GDM1 (cell line): ENCODE measurements around the gene ELP2.
"Not testable (repeated sequence)": the region's sequence is repeated elsewhere in the genome, so short reads cannot be mapped to it uniquely, and the experiment has no call there.

Experiments used
- DNase-seq: peaks from one replicate; lab custom pipeline; 2025; lab: John Stamatoyannopoulos, UW

Gene ELP2, protein sequence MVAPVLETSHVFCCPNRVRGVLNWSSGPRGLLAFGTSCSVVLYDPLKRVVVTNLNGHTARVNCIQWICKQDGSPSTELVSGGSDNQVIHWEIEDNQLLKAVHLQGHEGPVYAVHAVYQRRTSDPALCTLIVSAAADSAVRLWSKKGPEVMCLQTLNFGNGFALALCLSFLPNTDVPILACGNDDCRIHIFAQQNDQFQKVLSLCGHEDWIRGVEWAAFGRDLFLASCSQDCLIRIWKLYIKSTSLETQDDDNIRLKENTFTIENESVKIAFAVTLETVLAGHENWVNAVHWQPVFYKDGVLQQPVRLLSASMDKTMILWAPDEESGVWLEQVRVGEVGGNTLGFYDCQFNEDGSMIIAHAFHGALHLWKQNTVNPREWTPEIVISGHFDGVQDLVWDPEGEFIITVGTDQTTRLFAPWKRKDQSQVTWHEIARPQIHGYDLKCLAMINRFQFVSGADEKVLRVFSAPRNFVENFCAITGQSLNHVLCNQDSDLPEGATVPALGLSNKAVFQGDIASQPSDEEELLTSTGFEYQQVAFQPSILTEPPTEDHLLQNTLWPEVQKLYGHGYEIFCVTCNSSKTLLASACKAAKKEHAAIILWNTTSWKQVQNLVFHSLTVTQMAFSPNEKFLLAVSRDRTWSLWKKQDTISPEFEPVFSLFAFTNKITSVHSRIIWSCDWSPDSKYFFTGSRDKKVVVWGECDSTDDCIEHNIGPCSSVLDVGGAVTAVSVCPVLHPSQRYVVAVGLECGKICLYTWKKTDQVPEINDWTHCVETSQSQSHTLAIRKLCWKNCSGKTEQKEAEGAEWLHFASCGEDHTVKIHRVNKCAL

DNA sequence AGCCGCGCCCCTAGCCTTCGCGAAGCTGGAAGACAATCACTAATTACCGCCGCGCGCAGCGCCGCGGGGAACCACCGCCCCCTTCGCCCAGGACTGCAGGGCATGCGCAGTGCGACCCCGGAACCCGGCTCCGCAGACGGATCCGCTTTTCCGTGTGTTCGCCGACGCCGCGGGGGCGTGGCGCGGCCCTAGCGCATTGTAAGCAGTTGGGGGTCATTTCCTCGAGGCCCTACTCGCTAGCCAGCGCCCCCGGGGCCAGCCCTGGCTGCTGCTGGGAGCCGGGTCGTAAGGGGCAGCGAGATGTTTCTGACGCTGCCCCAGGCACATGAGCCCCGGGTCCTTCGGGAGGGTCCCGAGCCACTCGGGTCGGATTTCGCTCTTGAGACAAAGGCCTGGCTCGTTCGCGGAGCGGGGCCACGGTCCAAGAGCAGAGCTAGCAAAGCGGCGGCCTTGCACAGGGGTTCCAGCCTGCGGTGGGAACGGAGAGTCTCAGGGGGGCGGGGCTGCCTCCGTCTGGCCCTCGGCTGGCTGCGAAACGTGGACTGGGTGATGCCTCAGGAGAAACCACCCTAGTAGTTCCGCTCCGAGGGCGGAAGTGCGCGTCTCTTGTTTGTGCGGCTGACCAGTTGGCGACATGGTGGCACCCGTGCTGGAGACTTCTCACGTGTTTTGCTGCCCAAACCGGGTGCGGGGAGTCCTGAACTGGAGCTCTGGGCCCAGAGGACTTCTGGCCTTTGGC lies at the start of gene ELP2, which contains the start of gene SLC39A6:
Gene ELP2, plus strand, starts transcription at position 600 of the 739 bp plus-strand sequence. Its CDS starts 35 bp downstream, at position 635.
Gene SLC39A6, minus strand, starts transcription at position 41 of the 739 bp plus-strand sequence. CDS start 2,333 bp downstream, outside the sequence.
- DNase-seq = peak; percentile 89

DNA sequence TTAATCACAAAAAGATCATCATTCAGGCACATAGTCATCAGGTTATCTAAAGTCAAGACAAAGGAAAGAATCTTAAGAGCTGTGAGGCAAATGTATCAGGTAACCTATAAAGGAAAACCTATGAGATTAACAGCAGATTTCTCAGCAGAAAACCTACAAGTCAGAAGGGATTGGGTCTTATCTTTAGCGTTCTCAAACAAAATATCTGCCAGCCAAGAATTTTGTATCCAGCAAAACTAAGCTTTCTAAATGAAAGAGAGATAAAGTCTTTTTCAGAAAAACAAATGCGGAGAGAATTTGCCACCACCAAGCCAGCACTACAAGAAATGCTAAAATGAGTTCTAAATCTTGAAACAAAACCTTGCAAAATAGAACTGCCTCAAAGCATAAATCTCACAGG lies 48.6 kb upstream of the ELP2 start:
- DNase-seq = not testable (repeated sequence)

DNA sequence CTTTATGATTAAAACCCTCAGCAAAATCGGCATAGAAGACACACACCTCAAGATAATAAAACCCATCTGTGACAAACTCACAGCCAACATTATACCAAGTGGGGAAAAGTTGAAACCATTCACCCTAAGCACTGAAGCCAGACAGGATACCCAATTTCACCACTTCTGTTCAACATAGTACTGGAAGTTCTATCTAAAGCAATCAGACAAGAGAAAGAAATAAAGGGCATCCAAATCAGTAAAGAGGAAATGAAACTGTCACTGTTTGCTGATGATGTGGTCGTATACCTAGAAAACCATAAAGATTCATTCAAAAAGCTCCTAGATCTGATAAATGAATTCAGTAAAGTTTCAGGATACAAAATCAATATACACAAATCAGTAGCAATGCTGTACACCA lies 46.0 kb upstream of the ELP2 start:
- DNase-seq = no peak

DNA sequence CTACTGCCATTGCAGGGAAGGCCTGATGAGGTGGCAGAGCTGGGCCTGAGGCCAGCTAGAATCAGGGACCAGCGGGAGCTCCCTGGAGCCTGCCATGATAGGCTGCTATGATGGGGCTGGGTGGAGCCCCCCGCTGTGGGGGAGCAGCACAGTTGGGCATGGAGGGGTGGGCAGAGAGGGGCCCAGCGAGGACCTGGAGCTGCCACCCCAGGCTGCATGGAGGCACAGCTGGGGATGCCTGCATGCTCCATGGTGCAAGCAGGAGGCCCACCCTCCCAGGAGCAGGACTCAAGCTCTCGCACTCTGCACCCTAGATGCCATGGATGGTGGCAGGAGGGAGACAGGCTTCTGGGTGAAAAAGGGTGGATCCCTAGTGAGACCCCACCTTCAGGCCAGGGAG lies 44.5 kb upstream of the ELP2 start:
- DNase-seq = no peak

DNA sequence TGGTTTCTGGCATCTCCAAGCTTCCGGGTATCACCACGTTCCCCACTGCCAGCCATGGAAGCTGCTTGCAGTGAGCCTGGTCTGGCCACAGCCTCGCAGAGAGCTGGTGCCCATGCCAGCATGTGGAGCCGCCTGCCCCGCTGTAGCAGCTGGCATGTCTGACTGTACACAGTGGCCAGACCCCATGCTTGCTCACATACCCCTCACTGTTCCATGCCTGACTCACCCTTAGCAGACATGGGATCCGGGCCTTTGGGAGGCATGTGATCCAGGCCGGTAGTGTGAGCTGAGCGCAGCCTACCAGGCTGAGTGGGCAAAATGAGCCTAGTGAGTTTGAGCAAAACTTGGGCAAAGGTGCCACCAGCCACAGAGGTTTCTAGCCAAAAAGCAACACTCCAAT lies 43.5 kb upstream of the ELP2 start:
- no peak for DNase-seq

DNA sequence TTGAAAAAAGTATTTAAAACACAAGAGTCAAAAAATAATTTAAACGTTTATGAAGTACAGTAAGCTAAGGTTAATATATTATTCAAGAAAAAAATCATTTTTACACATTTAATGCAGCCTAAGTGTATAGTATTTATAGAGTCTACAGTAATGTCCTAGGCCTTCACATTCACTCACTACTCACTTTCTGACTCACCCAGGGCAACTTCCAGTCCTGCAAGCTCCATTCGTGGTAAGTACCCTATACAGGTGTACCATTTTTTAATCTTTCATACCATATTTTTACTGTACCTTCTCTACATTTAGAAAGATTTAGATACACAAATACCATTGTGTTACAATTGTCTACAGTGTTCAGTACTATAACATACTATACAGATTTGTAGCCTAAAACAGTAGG lies 41.4 kb upstream of the ELP2 start:
- no peak for DNase-seq

DNA sequence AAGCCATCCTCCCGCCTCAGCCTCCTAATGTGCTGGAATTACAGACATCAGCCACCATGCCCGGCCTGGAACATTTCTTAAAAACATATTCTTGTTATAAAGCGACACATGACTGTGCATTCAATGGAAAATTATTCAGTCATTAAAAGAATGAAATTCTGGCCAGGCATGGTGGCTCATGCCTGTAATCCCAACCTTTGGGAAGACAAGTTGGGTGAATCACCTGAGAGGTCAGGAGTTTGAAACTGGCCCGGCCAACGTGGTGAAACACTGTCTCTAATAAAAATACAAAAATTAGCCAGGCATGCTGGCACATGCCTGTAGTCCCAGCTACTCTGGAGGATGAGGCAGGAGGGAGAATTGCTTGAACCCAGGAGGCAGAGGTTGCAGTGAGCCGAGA lies 40.7 kb upstream of the ELP2 start:
- no peak for DNase-seq

DNA sequence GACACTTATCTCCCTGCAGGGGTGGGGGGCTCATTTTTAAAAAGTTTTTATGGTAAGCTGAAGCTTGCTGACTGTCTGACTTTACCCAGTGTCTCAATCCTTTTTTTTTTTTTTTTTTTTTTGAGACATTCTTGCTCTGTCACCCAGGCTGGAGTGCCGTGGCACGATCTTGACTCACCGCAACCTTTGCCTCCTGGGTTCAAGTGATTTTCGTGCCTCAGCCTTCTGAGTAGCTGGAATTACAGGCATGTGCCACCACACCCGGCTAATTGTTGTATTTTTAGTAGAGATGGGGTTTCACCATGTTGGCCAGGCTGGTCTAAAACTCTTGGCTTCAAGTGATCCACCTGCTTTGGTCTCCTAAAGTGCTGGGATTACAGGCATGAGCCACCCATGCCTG lies 37.6 kb upstream of the ELP2 start:
- DNase-seq = not testable (repeated sequence)

DNA sequence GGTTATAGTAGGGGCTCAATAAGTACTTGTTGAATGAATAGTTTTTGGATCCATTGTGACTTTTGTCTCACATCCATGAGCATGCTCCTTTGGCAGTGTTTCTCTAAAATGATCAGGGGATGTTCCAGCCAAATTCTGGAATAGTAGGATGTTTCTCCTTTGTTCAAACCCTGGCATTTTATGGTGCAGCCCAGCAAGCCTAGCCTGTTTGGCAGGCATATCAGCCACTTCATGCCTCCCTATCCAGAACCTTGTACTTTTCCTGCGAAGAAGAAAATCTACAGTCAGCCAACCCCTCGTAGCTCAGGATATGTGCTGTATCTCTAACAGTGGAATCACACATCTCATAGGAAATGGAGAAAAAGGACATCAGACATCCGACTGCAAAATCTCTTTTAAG lies 35.3 kb upstream of the ELP2 start:
- DNase-seq = no peak

DNA sequence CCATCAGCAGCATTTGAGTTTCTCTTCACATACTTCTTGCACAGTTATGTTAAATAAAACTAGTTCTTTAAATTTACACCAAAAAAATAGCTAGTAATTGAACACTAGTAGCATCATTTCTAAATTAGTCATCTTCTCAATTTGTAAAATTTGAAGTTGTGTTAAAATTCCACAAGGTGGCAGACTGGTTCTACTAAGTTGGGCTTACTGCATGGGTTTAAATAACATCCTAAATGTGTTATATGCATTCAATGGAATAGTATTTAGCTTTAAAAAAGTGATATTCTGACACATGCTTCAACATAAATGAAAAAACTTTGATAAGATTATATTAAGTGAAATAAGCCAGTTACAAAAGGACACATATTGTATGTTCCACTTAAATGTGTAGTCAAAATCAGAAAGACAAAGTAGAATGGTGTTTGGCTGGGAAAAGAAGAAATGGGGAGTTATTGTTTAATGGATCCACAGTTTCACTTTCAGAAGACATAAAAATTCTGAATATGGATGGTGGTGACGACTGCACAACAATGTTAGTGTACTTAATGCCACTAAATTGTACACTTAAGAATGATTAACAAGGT lies 33.7 kb upstream of the ELP2 start:
- peak; percentile 6 for DNase-seq

DNA sequence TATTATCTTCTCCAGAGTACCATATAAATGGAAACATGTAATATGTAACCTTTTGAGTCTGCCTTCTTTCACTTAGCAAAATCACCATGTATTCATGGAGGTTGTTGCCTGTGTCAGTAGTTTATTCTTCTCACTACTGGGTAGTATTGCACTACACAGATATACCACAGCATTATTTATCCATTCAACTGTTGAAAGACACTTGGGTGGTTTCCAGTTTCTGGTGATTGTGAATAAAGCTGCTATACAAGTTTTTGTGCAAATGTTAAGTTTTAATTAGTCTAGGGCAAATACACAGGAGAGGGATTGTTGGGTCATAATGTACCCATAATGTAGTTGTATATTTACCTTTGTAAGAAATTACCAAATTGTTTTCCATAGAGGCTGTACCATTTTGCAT lies 32.7 kb upstream of the ELP2 start:
- no peak for DNase-seq

DNA sequence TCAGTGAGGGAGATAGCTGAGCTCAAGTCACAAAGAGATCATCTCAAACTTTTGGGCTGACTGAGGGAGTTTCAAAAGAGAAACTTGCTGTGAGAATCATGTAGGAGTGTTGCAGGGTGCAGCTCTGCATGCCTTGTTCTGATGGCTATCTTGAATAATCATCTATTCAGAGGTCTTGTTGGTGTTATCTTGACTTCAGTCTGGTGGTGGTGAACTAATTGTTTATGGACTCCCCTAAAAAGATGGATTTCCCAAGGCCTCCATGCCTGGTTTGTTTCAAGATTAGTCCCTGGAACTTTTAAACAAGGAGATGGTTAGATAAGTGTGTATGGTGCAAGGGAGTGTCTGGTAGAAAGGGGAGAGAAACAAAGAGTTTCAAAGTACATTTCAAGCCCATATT lies 30.4 kb upstream of the ELP2 start:
- DNase-seq = no peak

DNA sequence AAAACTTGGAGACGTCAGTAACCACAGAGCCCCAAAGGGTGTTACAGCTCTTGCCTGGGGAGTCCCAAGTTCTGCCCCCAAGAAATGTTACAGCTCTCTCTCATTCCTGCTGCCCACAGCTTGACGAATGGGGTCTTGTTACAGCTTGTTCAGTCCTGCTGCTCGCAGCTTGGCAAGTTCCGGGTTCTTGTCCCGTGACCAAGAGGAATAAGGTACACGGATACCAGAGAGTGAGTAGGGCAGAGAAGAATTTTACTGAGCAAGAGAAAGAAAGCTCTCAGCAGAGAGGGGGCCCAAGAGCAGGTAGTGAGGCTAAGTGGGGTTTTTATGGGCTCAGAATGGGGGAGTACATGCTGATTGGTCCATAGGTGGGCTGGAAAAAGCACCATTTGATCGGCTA lies 27.8 kb upstream of the ELP2 start:
- no peak for DNase-seq

DNA sequence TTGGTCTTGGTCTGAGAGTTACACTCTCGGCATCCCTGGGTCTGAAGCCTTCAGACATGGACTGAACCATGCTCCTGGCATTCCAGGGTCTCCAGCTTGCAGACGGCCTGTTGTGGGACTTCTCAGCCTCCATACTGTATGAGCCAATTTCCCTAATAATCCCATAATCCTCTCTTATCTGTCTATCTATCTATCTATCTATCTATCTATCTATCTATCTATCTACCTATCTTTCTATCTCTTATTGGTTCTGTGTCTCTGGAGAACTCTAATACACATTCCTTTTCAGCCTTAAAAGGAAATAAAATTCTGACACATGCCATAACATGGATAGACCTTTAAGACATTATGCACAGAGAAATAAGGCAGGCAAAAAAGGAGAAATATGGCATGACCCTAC lies 24.9 kb upstream of the ELP2 start:
- no peak for DNase-seq

DNA sequence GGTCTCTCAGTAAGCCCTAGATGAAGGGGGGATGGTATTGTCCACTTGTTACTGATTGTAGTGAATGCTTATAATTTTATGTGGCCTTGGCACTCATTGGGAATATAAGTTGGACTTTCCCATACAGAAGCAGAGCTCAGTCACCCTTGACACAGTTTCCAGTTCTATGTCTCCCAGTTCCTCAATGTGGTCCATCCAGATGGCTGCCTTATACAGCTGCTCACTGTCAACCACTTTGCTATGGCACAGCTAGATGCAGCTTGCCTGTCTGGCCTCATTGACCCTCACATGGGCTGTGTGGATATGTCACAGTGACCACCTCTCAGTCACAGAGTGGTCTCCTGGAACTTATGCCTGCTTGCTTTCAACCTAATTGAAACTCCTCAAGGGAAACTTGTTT lies 22.2 kb upstream of the ELP2 start:
- no peak for DNase-seq

DNA sequence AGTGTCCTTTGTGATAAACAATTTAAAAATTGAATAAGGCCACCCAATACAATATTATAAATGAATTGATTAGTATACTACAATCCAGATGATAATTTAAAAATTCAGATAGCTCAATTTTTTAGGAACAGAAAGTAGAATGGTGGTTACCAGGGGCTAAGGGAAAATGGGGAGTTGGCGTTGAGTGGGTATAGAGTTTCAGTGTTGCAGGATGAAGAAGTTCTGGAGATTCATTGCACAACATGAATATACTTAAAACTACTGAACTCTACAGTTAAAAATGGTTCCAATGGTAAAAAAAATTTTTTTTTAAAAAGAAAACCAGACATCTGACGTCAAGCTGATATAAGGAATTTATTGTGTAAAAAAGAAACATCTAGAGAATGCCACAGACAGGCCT lies 21.5 kb upstream of the ELP2 start:
- no peak for DNase-seq

DNA sequence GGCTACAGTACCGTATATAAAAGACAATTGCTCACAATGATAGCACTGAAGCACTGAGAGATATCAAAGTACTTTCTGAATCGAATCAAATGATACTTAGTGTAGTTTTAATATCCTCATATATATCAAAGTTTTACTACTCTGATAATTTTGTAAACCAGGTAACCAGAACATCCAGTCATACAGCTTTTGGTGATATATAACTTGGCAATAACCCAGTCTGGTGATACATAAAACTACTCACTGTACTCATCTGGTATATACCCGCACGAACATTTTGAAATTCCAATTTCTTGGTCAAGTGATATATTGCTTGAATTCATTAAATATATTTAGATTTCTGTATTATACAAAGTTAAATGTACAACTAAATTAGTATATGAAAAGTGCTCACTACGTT lies 21.1 kb upstream of the ELP2 start:
- no peak for DNase-seq

DNA sequence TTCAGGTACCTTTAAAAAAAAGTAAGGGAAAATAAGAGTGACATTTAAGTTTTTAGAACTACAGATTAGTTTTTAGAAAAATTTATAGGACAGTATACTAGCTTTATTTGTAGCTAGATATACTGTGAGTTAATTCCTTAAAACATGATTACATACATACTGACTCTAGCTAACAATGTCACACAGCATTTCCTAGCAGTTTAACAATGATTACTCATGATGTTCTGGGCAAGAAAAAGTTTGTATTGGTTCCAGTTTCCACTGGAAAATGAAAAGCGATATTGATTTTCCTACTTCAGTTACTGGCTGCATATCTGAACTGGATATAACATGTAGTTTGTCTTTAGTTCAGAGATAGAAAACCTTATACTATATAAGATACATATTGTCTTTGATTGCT lies 20.0 kb upstream of the ELP2 start:
- no peak for DNase-seq

DNA sequence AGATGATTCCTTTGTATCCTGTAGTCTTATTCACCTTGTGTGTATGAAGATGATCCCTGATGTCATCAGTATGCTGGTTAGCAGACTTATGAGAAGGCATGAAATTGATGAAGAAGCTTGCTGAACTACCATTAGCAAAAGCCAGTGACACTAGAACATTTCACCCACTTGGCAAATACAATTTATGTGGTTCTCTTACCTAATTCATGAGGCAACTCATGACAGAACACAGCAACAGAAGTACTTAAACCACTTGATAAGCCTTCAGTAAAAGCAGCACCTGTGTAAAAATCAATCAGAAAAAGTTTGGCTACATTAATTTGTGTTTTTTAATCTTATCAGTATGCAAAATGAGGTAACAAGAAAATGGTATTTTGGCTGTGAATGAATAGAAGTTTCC lies 17.4 kb upstream of the ELP2 start:
- no peak for DNase-seq

DNA sequence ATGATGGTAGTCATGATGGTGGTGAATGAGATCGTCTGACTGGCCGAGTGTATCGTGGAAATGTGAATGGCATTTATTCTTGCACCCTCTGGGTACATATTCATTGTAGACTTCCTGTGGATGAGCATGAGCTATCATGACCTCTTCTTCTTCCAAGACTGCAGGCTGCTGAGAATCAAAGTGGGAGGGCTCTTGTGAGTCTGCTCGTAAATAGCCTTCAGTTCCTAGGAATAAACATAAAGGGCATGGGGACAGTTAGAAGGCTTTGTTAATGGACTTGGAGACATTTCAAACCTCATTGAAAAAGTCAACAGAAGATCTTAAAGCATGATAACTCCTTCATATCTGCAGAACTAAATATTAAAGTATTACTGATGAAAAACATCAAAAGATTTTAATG lies 15.4 kb upstream of the ELP2 start:
- no peak for DNase-seq

DNA sequence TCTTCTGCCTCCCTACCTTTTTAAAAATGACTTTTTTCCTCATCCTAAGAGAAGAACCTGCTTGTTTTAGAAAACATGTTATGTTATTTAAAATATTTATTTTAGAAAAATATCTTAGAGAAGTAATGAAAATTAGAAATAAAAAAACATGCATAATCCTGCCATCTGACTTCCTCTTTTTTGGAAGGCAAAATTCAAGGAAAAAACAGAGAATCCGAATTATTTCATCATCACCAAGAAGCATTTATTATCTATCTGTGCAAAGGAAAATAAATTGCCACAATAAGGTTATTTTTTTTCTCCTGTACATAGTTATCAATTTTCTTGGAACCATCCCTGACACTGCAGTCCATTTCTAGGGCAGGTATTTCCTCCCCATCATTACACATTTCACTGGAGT lies 15.0 kb upstream of the ELP2 start:
- DNase-seq = no peak

DNA sequence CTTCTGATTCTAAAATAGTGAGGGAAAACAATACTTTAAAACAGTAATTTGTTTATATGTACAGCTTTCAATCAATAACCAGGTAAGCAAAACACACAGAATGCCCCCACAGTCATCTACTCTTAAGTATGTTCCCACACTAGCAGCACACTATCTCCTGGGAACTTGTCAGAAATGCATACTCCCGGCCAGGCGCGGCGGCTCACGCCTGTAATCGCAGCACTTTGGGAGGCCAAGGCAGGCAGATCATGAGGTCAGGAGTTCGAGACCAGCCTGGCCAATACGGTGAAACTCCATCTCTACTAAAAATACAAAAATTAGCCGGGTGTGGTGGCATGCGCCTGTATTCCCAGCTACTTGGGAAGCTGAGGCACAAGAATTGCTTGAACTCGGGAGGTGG lies 12.9 kb upstream of the ELP2 start:
- not testable (repeated sequence) for DNase-seq
